Hepatocyte (in vitro differentiated cells): ENCODE data around the gene MAGI2.

Experiments
- CTCF ChIP-seq: fragments of 200-600 bp; sonication (generic); IDR thresholded peaks from 2 replicates; pipeline ENCODE4 v1.5.1; 2016; ENCODE audit warnings: antibody characterized with exemption, mild to moderate bottlenecking; ENCODE audit not compliant: poor library complexity
- EZH2 ChIP-seq: fragments of 200-600 bp; sonication (generic); IDR thresholded peaks from 2 replicates; pipeline ENCODE4 v1.6.1; 2016; ENCODE audit warnings: antibody characterized with exemption, mild to moderate bottlenecking, borderline replicate concordance
- EZH2phosphoT487 ChIP-seq: fragments of 200-600 bp; sonication (generic); IDR thresholded peaks from one replicate; pipeline ENCODE4 v1.6.1; 2018; ENCODE audit warnings: antibody characterized with exemption, mild to moderate bottlenecking, low read depth, moderate library complexity; ENCODE audit not compliant: unreplicated experiment, severe bottlenecking

- TF ChIP-seq EZH2phosphoT487 (no peak), CTCF (no peak), EZH2 (no peak)
Observed at GRCh38 chr7:79434098-79434497, 19.4 kb downstream of the MAGI2 start.
